Myocyte (in vitro differentiated cells): ENCODE results near the gene MAOB. TPM values are rescaled to one million over a fixed set of nuclear protein-coding genes. Genes with fewer than 3 reads are reported as not detected.
A peak's percentile ranks its signal among the peaks of the same experiment; 100 is the strongest.
"Not testable (repeated sequence)": the region's sequence is repeated elsewhere in the genome, so short reads cannot be mapped to it uniquely, and the experiment has no call there.

ENCODE experiments used
- DNase-seq: peaks from one replicate; pipeline ENCODE4 v3.0.0-alpha.2; 2012; ENCODE audit warnings: low read depth
- polyA plus RNA-seq: library from polyadenylated mRNA; unstranded; fragments of >200 nt; gene quantifications from one replicate; pipeline ENCODE4 v1.2.1, GENCODE V29; 2012; ENCODE audit warnings: missing spikeins
- total RNA-seq: library from RNA; depleted of rRNA; stranded (reverse); fragments of >200 nt; gene quantifications from 2 replicates; pipeline ENCODE4 v1.2.3, GENCODE V29; 2014

Gene MAOB
- not detected in 2 replicates for total RNA-seq
- 0.08 TPM for polyA plus RNA-seq

DNA sequence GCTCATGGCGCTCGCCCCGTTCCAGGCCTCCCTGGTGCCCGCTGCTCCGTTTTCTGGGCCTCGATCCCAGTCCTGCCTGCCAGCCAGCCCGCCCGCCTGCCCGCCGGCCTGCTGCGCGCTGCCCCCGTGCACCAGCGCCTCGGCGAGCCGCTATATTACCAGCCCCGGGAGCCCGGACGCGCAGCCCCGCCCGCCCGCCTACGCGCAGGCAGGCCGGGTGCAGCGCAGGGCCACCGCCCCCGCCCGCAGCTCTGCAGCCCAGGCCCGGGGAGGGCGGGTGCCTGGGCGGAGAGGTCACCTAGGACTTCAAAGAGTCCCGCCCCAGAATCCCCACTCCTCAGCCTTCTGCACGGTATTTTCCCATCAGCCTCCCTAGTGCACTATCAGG, at the start of gene MAOB:
MAOB (minus strand) TSS at position 157 of the 388 bp plus-strand sequence; CDS start at position 6, 151 bp downstream.
- peak; percentile 7 for DNase-seq

DNA sequence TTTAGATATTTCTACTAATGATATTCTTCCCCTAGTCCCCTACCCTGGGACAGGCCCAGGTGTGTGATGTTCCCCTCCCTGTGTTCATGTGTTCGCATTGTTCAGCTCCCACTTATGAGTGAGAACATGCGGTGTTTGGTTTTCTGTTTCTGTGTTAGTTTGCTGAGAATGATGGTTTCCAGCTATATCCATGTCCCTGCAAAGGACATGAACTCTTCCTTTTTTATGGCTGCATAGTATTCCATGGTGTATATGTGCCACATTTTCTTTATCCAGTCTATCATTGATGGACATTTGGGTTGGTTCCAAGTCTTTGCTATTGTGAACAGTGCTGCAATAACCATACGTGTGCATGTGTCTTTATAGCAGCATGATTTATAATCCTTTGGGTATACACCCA, 39.8 kb upstream of the MAOB start:
- DNase-seq: not testable (repeated sequence)

DNA sequence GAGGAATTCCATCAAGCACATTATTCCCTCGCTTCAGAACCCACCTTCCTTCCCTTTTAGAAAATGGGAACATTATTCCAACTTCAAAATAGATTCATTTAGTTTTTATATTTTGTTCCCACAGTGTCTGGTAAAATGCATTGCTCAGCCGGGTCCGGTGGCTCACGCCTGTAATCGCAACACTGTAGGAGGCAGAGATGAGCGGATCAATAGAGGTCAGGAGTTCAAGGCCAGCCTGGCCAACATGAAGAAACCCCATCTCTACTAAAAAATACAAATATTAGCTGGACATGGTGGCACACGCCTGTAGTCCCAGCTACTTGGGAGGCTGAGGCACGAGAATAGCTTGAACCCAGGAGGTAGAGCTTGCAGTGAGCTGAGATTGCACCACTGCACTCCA, 28.5 kb upstream of the MAOB start:
- DNase-seq: not testable (repeated sequence)

GRCh38 chrX:43910012-43910411, 27.8 kb upstream of the MAOB start:
- no peak for DNase-seq

GRCh38 chrX:43909141-43909540, 26.9 kb upstream of the MAOB start:
- no peak for DNase-seq

DNA sequence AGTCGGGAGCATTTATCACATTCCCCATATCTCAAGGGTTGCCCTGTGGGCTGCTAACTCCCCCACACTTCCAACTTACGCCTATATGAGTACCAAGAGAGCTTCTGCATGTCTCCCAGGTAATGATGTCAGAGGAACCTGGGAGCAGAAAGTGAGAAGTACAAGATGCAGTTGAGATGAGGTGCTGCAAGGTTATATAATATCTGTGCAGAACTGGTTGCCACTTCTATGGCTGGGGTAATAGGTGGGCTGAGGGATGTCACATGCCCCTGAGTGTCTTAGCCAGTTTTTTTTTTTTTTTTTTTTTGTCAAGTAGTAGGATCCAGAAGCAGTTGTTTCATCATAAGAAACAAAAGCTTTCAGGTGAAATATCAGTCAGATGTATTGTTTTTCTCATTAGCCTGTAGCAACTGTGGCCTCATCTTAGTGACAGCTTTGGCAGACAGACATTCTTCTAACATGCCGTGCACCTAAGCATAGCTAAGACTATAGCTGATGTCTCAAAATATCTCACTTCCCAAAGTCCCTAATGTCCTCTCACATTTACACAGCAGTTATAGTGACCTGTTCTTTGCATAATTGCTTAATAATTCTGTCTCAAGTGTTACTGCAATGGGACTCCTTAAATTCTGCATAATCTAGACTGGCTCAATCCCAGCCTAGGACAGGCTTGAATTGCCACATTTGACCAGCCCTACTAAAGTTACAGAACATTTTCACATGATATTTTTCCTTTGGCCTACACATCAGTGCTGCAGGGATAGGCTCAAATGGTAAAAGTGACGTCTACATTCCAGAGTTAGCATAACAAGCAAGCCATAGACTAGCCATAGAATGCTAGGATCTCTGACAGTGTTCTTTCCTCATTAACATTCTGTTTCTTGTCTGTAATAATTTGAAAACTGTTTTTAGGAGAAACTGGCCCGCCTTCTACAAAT, 17.9 kb upstream of the MAOB start:
- DNase-seq: no peak

DNA sequence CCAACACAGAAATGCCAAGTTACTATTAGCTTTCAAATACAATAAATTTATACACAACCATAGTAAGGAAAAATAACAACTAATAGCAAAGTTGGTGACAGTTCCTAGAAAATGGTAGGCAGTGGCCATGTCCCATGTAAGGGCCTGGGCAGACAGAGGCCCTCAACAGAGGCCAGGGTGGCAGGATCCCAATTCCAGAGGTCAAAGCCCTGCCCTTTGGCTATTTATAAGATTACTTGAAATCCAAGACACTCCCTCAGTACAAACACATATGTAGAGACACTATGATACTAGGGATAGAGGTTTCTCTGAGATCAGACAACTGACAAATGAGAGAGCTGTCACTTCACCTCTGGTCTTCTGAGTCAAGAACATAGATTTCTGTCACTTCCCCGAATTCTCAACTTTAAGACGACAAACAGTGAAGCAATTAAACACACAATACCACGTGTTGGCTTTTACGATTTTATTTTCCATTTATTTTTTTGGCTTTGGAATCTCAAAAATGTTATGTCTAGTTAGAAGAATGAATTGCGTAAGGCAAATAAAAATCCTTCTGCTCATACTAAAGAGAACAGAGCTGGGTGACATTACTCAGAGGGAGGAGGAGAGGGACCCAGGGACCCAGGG, 16.3 kb upstream of the MAOB start:
- no peak for DNase-seq

- no peak for DNase-seq
Measured at GRCh38 chrX:43897290-43897689, 15.0 kb upstream of the MAOB start.

DNA sequence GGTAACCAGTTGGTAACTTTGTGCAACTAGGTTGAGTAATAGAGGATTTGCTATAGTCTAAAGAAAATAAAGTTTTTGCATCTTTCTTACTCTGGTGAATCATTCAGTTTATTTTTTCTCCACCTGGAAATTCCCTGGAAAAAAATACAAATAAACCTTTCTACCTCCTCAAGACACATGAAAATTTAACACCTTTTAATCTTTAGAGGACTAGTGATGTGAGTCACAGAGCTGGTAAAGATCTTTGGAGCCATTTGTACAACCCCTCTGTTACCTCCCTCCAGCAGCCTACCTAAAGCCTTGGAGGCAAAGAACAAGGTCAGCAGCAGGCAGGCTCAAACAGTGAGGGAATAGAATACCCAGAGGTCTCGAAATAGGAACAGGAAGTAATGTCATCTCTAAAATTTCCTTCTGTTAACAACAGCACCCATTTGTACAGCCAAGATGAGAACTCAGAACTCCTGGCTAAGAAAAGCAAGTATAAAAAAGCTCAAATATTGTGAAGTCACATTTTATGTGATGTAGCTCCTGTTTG, 10.2 kb upstream of the MAOB start:
- no peak for DNase-seq

DNA sequence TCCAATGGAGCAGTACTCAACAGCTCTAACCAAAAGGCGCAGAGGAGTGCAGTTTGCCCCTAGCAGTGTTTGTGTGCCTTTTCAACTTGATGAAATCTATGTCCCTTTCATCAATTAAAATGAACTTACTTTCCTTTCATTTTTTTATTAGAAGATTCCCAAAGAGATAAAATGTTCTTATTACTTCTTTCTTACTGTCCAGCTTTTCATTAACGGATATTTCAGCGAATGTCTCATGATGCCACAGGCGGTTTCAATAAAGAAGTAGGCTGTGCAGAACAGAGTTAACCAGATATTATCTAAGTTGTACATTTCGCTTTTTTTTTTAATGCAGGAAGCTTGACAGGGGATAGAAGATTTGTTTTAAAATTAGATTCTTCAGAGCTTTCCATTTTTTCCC, 3.4 kb upstream of the MAOB start:
- DNase-seq: no peak

- no peak for DNase-seq
Measured at GRCh38 chrX:43881410-43882293, 598 bp downstream of the MAOB start.

DNA sequence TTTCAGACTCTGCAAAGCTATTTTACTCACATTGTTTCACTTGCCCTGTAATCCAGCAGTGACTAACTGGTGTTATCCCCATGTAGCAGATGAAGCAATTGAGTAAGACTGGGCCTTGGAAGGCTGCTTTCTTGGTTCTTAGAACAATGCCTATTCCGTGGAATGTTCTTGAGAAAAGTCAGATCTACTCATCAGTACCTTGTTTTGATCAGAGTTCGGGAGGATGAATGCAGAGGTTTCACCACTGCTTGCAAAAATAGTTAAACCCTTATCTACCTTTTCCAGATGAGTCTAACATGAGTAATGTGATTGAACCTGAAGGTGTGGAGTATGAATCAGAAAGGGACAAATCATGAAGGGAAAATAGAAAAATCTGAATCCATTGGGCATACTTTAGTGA, 1.8 kb downstream of the MAOB start:
- no peak for DNase-seq

DNA sequence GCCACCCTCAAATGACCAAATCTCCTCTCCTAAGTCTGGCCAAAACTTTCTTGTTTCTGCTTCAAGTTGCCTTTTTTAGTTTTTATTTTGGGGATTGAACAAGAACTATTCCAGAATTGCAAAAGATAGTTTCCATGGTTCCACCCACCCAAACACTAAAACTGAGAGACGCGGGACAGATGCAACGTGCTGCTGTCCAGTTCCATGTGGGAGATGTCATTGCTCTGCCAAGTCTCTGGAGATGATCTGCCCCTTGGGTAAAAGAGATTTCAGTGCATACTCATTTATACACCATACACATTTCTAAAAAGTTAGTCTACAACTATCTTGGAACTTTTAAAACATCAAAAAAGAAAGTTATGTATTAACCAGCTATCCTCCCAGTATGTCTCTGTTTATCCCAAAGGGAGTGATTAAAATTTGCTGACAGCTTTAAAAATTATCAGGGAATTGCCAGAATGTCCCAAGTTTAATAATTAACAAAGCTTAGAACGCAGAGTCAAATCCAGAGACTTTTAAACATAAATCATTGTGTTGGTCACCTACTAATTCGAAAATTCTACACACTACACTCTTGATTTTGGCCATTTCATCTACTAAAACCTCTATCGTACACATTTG, 3.2 kb downstream of the MAOB start:
- DNase-seq: no peak

DNA sequence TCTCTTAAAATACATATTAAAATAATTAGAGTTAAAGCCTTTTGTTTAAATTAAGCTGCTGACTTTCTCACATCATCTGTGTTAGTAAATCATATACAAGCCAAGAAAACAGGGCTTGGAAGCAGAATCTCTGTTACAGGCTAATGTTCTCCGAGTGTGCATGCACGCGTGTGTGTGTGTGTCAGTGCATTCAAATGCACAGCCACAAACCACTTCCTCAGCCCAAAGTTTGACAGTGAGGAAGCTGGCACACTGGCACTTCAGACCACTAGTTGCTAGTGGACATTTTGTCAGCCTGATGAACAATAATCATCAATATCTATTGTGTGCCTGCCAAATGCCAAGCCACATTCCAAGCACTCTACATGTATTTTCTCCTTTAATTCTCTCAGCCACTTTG, 5.6 kb downstream of the MAOB start:
- no peak for DNase-seq

DNA sequence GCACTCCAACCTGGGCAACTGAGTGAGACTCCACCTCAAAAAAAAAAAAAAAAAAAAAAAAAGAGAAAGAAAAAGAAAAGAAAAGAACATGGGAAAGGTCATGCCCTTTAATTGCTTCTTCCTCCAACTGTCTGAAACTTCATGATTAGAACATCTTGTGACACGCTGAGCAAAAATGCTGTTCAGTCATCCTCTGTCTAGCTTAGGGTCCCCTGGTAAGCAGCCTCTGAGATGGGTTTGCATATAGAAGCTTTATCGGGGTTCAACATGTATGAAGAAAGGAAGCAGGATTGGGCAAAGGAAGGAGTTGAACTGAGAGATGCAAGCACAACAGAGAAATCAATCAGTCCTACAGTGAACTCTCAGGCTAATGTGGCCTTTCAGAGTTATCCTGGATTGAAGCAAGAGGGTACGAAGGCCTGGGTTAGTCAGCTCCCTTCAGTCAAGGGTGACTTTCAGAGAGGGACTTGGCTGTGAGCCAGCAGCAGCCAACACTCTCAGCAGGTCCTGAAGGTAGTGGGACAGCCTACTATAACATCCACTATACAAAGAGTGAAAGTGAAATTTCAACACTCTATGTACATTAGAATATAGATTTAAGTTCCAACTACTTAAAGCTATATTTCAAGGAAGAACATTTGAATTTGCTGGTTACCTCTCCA, 11.4 kb downstream of the MAOB start:
- no peak for DNase-seq

DNA sequence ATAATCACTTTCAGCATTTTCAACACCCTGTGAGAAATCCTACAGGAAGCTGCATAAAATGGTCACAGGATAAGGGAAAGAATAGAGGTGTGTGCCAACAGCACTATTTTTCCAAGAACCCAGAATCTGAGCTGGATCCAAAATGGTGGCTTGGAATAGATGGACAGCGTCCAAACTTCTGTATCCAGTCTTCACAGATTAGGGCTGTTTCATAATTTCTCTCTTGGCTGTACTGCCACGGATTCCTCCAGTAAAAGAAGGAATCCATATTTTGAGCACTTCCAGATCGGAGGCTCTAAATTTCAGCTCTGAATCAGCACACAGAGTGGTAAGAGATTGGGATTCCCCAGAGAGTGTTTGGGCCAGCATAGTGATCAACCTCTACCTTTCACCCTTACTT, 12.2 kb downstream of the MAOB start:
- DNase-seq: no peak

GRCh38 chrX:43868791-43869190, 13.5 kb downstream of the MAOB start:
- no peak for DNase-seq

- DNase-seq: no peak
Measured at GRCh38 chrX:43866423-43866822, 15.8 kb downstream of the MAOB start.

GRCh38 chrX:43865791-43866190, 16.5 kb downstream of the MAOB start:
- no peak for DNase-seq

- DNase-seq: no peak
Measured at GRCh38 chrX:43862434-43862833, 19.8 kb downstream of the MAOB start.
